Suprapubic skin (tissue), 4 donors: ENCODE data around the gene RTL10. TPM values are rescaled to one million over a fixed set of nuclear protein-coding genes. Genes with fewer than 3 reads are reported as not detected.

Source experiments
- DNase-seq, 2 donors: peaks; one replicate each; pipeline ENCODE4 v3.0.0-alpha.2; 2019; ENCODE audit warnings: low spot score in 2 of 2
- H3K27ac ChIP-seq: fragments of 200-600 bp; sonication (generic); one replicate; pipeline ENCODE4 v1.5.1; 2019
- H3K27me3 ChIP-seq: fragments of 200-600 bp; sonication (generic); one replicate; pipeline ENCODE4 v1.5.1; 2019
- H3K36me3 ChIP-seq: fragments of 200-600 bp; sonication (generic); one replicate; pipeline ENCODE4 v1.5.1; 2019
- H3K4me1 ChIP-seq: fragments of 200-600 bp; sonication (generic); one replicate; pipeline ENCODE4 v1.5.1; 2019
- H3K4me3 ChIP-seq: fragments of 200-600 bp; sonication (generic); one replicate; pipeline ENCODE4 v1.5.1; 2019; ENCODE audit warnings: mild to moderate bottlenecking
- H3K9me3 ChIP-seq: fragments of 200-600 bp; sonication (generic); one replicate; pipeline ENCODE4 v1.5.1; 2019
- CTCF ChIP-seq, 2 donors: fragments of 200-600 bp in 1 of 2; fragments of 450-650 bp in 1 of 2; sonication (generic) in 1 of 2; IDR thresholded peaks; one replicate each; pipeline ENCODE4 v1.5.1; 2016 to 2019; ENCODE audit warnings: antibody characterized with exemption in 2 of 2, mild to moderate bottlenecking in 1 of 2, moderate library complexity in 1 of 2
- EP300 ChIP-seq: sonication (generic); formaldehyde crosslinking; IDR thresholded peaks from one replicate; pipeline ENCODE4 v1.6.1; 2017; ENCODE audit warnings: antibody characterized with exemption
- POLR2A ChIP-seq, 2 donors: fragments of 450-650 bp; IDR thresholded peaks; one replicate each; pipeline ENCODE4 v1.6.1; 2017; ENCODE audit warnings: antibody characterized with exemption in 2 of 2, mild to moderate bottlenecking in 2 of 2, moderate library complexity in 2 of 2
- POLR2AphosphoS5 ChIP-seq, 3 donors: sonication (generic); formaldehyde crosslinking; IDR thresholded peaks; one replicate each; pipeline ENCODE4 v1.6.1; 2017; ENCODE audit warnings: antibody characterized with exemption in 3 of 3
- WGBS: methylation state at CpG from one replicate; pipeline ENCODE4 v1.1.5; 2018; 5-methylcytosine and 5-hydroxymethylcytosine counted together
- total RNA-seq, 4 donors: library from RNA; depleted of rRNA; stranded (reverse); fragments of >200 nt; gene quantifications; one replicate each; pipeline ENCODE4 v1.1.0, GENCODE V29; 2016

The RTL10 gene
- total RNA-seq, 4 donors from 2014 or later = 21.8 to 46.2 (median 32.4) TPM

- DNase-seq = no peak
- Histone ChIP-seq H3K9me3 (no peaks in the 10 kb centered on the region), H3K36me3 (peaks cover 17% of the 10 kb centered on the region), H3K27ac (peak overlapping the region; percentile 61), H3K4me3 (no peak overlapping the region), H3K27me3 (no peaks in the 10 kb centered on the region), H3K4me1 (peaks cover 68% of the 10 kb centered on the region)
- 76% methylated on average over 5 of the region's 9 CpGs for WGBS
- TF ChIP-seq CTCF (IDR thresholded peaks at IDR 0.05) (no peak), POLR2A (IDR thresholded peaks at IDR 0.05) (no peak), POLR2AphosphoS5 (IDR thresholded peaks at IDR 0.05) (no peak), EP300 (no peak)
These were observed 3.9 kb downstream of the RTL10 start for GRCh38 chr22:19850763-19851109.

- H3K9me3 ChIP-seq = no peaks in the 10 kb centered on the region
- H3K36me3 ChIP-seq = peaks cover 17% of the 10 kb centered on the region
- H3K27me3 ChIP-seq = no peaks in the 10 kb centered on the region
- TF ChIP-seq CTCF (IDR thresholded peaks at IDR 0.05) (no peak), POLR2A (IDR thresholded peaks at IDR 0.05) (no peak), EP300 (no peak), POLR2AphosphoS5 (IDR thresholded peaks at IDR 0.05) (peak in 2 of 3 donors; percentile 45 to 49)
- peak overlapping the region; percentile 2 for H3K4me3 ChIP-seq
- H3K27ac ChIP-seq = peak overlapping the region; percentile 61
- WGBS = 53% methylated on average over 8 of the region's 9 CpGs
- DNase-seq = no peak
- peaks cover 68% of the 10 kb centered on the region for H3K4me1 ChIP-seq
These were observed 4.6 kb downstream of the RTL10 start for GRCh38 chr22:19849835-19850762.

GRCh38 chr22:19848298-19849224 is 6.1 kb downstream of the RTL10 start:
- peaks cover 78% of the 10 kb centered on the region for H3K4me1 ChIP-seq
- H3K4me3 ChIP-seq = no peak overlapping the region
- peak overlapping the region; percentile 61 for H3K27ac ChIP-seq

GRCh38 chr22:19847345-19847632 is 7.4 kb downstream of the RTL10 start:
- Histone ChIP-seq H3K4me1 (peaks cover 78% of the 10 kb centered on the region), H3K9me3 (no peaks in the 10 kb centered on the region), H3K36me3 (peaks cover 17% of the 10 kb centered on the region), H3K27ac (no peak overlapping the region), H3K4me3 (no peak overlapping the region), H3K27me3 (no peaks in the 10 kb centered on the region)
- WGBS = 96% methylated on average over 2 of the region's 2 CpGs
- TF ChIP-seq POLR2AphosphoS5 (IDR thresholded peaks at IDR 0.05) = no peak
- no peak for TF ChIP-seq CTCF (IDR thresholded peaks at IDR 0.05)
- TF ChIP-seq POLR2A (IDR thresholded peaks at IDR 0.05) = no peak
- TF ChIP-seq EP300 = no peak
- no peak for DNase-seq

More at GRCh38 chr22:19848298-19849224, 6.1 kb downstream of the RTL10 start:
- WGBS = 53% methylated on average over 6 of the region's 7 CpGs
- peaks cover 17% of the 10 kb centered on the region for H3K36me3 ChIP-seq
- no peaks in the 10 kb centered on the region for H3K27me3 ChIP-seq
- TF ChIP-seq POLR2A (IDR thresholded peaks at IDR 0.05) (no peak), EP300 (no peak), CTCF (IDR thresholded peaks at IDR 0.05) (no peak), POLR2AphosphoS5 (IDR thresholded peaks at IDR 0.05) (no peak)
- DNase-seq = no peak
- no peaks in the 10 kb centered on the region for H3K9me3 ChIP-seq
